Neural progenitor cell (in vitro differentiated cells): ENCODE measurements around the gene HOXD1.

Experiments used
- CTCF ChIP-seq: fragments of 200-600 bp; sonication (generic); IDR thresholded peaks from 2 replicates; pipeline ENCODE4 v1.5.1; 2017; ENCODE audit warnings: antibody characterized with exemption, mild to moderate bottlenecking
- EZH2 ChIP-seq: fragments of 200-600 bp; sonication (generic); IDR thresholded peaks from 2 replicates; pipeline ENCODE4 v1.6.1; 2017; ENCODE audit warnings: antibody characterized with exemption, mild to moderate bottlenecking, moderate library complexity
- EZH2phosphoT487 ChIP-seq: fragments of 200-600 bp; sonication (generic); IDR thresholded peaks from 2 replicates; pipeline ENCODE4 v1.6.1; 2017; ENCODE audit warnings: antibody characterized with exemption

GRCh38 chr2:176227874-176228273 is 39.4 kb downstream of the HOXD1 start:
- no peak for TF ChIP-seq CTCF
- no peak for TF ChIP-seq EZH2phosphoT487
- no peak for TF ChIP-seq EZH2
